SH-SY5Y (cell line): ENCODE data around the gene NSMCE4A.

Experiments
- GATA2 ChIP-seq: IDR thresholded peaks from 2 replicates; pipeline ENCODE4 v1.6.1; 2011; ENCODE audit warnings: mild to moderate bottlenecking, low read depth, low read length
- GATA3 ChIP-seq: IDR thresholded peaks from 2 replicates; pipeline ENCODE4 v1.6.1; 2011; ENCODE audit warnings: low read depth, mild to moderate bottlenecking, low read length, moderate library complexity

GRCh38 chr10:121988361-121989324 is 13.6 kb upstream of the NSMCE4A start, which contains the start of gene TACC2:
- no peak for TF ChIP-seq GATA3
- no peak for TF ChIP-seq GATA2
